Left forelimb (tissue), 1 donor: ENCODE results near the gene YWHAB.

Experiments used
- DNase-seq: peaks from one replicate; pipeline ENCODE4 v3.0.0-alpha.2; 2018; ENCODE audit warnings: low spot score

Gene YWHAB

GRCh38 chr20:44955270-44955669 lies 69.8 kb downstream of the YWHAB start:
- DNase-seq, result no peak

GRCh38 chr20:44956410-44956809 lies 70.9 kb downstream of the YWHAB start:
- DNase-seq, result no peak
